ENCODE results near the gene TBC1D9. TPM values are rescaled to one million over a fixed set of nuclear protein-coding genes. Genes with fewer than 3 reads are reported as not detected.
A peak's percentile ranks its signal among the peaks of the same experiment; 100 is the strongest.
"Not testable (repeated sequence)": the region's sequence is repeated elsewhere in the genome, so short reads cannot be mapped to it uniquely, and the experiment has no call there.

Gene TBC1D9
- total RNA-seq, 1 donor from 2014 or later, result 34.1 TPM

DNA sequence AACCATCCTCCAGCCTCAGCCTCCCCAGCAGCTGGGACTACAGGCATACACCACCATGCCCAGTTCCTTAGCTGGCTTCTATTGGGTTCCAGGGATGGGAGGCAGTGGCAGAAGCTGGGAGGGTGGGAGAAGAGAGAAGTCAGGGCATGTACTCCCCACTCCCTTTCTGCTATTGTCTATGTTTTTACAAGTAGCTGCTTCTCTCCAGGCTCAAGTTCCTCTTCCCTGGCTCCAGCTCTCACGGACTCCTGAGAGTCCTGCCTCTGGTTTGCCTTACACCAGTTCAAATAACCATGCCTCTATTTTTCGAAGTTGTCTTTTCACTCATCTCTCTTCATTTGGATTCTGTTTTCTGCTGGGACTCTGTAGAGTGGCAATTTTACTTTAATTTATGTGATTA, 2.9 kb downstream of the TBC1D9 start:
- TF ChIP-seq, protein P1, sequence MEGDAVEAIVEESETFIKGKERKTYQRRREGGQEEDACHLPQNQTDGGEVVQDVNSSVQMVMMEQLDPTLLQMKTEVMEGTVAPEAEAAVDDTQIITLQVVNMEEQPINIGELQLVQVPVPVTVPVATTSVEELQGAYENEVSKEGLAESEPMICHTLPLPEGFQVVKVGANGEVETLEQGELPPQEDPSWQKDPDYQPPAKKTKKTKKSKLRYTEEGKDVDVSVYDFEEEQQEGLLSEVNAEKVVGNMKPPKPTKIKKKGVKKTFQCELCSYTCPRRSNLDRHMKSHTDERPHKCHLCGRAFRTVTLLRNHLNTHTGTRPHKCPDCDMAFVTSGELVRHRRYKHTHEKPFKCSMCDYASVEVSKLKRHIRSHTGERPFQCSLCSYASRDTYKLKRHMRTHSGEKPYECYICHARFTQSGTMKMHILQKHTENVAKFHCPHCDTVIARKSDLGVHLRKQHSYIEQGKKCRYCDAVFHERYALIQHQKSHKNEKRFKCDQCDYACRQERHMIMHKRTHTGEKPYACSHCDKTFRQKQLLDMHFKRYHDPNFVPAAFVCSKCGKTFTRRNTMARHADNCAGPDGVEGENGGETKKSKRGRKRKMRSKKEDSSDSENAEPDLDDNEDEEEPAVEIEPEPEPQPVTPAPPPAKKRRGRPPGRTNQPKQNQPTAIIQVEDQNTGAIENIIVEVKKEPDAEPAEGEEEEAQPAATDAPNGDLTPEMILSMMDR (conservative IDR thresholded peaks at IDR 0.05), result no peak
- peaks cover 31% of the 10 kb centered on the region for H3K36me3 Mint-ChIP-seq
- no peak overlapping the region for H3K27ac Mint-ChIP-seq
- peaks cover 10% of the 10 kb centered on the region for H3K9me3 Mint-ChIP-seq
- no peak for DNase-seq (ENCODE audit: extremely low spot score, unreplicated experiment)
- peak overlapping the region; percentile 42 for H3K4me3 Mint-ChIP-seq
- no peaks in the 10 kb centered on the region for H3K27me3 Mint-ChIP-seq
- peaks cover 32% of the 10 kb centered on the region for H3K4me1 Mint-ChIP-seq (ENCODE audit: unreplicated experiment)

DNA sequence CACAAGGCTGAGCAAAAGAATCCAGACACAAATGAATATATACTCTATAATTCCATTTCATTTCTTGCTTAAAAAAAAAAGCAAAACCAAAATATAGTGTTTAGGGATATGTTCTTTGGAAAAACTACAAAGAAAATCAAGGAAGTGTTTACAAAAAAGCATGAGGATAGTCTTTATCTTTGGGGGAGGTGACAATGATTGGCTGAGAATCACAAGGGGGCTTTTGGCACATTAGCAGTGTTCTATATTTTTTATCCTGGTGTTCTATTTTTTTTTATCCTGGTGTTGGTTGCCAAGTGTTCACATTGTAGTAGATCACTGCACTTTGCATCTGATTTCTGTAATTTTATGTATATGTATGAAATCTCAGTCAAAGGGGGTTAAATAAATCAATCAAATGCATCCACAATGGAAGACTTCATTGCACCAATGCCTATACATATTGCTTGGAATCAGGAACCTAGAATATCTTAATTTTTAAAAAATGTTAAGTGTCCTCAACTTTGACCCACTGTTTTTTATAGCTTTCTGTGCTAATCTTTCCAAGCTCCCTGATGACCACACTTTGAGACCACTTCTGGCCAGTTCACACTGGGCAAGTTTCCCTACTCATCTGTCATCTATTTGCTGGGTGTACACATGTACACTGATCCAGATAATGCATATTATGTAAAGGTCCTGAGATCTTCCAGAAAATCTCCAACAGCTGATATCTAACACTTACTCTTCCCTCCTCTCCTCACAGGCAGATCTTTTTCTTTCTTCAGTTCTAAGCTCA, 3.7 kb downstream of the TBC1D9 start:
- peaks cover 35% of the 10 kb centered on the region for H3K36me3 Mint-ChIP-seq
- no peaks in the 10 kb centered on the region for H3K27me3 Mint-ChIP-seq
- peak overlapping the region; percentile 42 for H3K4me3 Mint-ChIP-seq
- DNase-seq (ENCODE audit: extremely low spot score, unreplicated experiment), result no peak
- TF ChIP-seq, protein P1 (conservative IDR thresholded peaks at IDR 0.05), result no peak
- peaks cover 14% of the 10 kb centered on the region for H3K9me3 Mint-ChIP-seq
- H3K4me1 Mint-ChIP-seq (ENCODE audit: unreplicated experiment), result peaks cover 24% of the 10 kb centered on the region
- H3K27ac Mint-ChIP-seq, result no peak overlapping the region

DNA sequence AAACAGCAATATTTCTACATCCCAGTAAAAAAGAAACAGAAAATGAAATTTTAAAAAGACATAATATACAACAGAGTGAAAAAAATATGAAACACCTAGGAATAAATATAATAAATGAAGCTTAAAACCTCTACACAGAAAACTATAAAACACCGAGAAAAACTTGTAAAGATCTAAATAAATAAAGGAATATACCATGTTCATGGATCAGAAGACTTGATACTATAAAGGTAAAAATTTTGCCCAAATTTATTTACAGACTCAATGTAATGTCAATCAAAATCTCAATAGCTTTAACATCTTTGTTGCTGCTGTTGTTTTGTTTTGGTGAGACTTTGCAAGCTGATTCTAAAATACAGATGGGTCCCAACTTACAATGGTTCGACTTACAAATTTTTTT, 5.7 kb downstream of the TBC1D9 start:
- no peak overlapping the region for H3K4me3 Mint-ChIP-seq
- H3K27ac Mint-ChIP-seq, result no peak overlapping the region

DNA sequence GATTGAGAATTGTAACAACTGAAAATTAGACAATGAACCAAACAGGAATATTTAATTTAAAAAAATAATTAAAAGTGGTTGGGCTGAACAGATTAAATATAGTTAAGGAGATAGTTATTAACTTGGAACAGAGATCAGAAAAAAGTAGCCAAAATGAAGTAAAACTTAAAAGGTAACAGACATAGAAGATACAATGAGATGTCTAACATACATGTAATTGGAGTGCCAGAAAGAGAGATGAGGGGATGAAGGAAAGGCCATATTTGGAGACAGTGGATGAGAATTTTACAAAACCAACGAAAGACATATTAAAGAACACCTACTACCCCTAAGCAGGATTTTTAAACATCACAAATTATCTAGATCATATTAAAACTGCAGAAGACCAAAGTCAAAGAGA, 8.0 kb downstream of the TBC1D9 start:
- TF ChIP-seq, protein P1 (conservative IDR thresholded peaks at IDR 0.05), result no peak
- Mint-ChIP-seq H3K27me3 (no peaks in the 10 kb centered on the region), H3K4me1 (ENCODE audit: unreplicated experiment) (peaks cover 12% of the 10 kb centered on the region), H3K9me3 (peaks cover 14% of the 10 kb centered on the region), H3K4me3 (no peak overlapping the region), H3K27ac (no peak overlapping the region), H3K36me3 (peaks cover 27% of the 10 kb centered on the region)
- DNase-seq (ENCODE audit: extremely low spot score, unreplicated experiment), result no peak

More for the DNA sequence above, 5.7 kb downstream of the TBC1D9 start:
- H3K27me3 Mint-ChIP-seq, result no peaks in the 10 kb centered on the region
- TF ChIP-seq, protein P1 (conservative IDR thresholded peaks at IDR 0.05), result no peak
- DNase-seq (ENCODE audit: extremely low spot score, unreplicated experiment), result no peak
- peaks cover 35% of the 10 kb centered on the region for H3K36me3 Mint-ChIP-seq
- peaks cover 17% of the 10 kb centered on the region for H3K4me1 Mint-ChIP-seq (ENCODE audit: unreplicated experiment)
- peaks cover 14% of the 10 kb centered on the region for H3K9me3 Mint-ChIP-seq

DNA sequence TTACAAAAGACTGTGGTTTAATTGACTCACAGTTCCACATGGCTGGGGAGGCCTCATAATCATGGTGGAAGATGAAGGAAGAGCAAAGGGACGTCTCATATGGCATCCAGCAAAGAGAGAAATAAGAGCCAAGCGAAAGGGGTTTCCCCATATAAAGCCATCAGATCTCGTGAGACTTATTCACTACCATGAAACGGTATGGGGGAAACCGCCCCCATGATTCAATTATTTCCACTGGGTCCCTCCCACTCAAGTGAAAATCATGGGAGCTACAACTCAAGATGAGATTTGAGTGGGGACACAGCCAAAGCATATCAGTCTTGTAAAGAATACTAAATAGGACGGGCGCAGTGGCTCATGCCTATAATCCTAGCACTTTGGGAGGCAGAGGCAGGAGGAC, 9.6 kb downstream of the TBC1D9 start:
- not testable (repeated sequence) for H3K9me3 Mint-ChIP-seq; DNase-seq (ENCODE audit: extremely low spot score, unreplicated experiment); H3K27me3 Mint-ChIP-seq; H3K4me3 Mint-ChIP-seq; H3K27ac Mint-ChIP-seq
- H3K4me1 Mint-ChIP-seq (ENCODE audit: unreplicated experiment), result peaks cover 15% of the 10 kb centered on the region
- H3K36me3 Mint-ChIP-seq, result peaks cover 15% of the 10 kb centered on the region

DNA sequence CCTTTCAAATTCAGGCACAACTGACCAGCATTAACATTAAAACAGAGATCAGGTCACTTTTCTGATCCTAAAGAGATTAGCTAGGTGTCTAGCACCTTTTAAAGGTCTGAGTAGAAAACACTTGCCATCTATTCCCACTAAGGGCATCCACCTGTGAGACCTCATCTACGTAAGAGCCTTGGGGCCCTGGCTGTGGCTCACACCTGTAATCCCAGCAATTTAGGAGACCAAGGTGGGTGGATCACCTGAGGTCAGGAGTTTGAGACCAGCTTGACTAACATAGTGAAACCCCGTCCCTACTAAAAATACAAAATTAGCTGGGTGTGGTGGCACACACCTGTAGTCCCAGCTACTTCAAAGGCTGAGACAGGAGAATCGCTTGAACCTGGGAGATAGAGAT, 11.8 kb downstream of the TBC1D9 start:
- peaks cover 9% of the 10 kb centered on the region for H3K36me3 Mint-ChIP-seq
- TF ChIP-seq, protein P1 (conservative IDR thresholded peaks at IDR 0.05), result no peak
- H3K27me3 Mint-ChIP-seq, result no peaks in the 10 kb centered on the region
- H3K4me3 Mint-ChIP-seq, result no peak overlapping the region
- H3K4me1 Mint-ChIP-seq (ENCODE audit: unreplicated experiment), result peaks cover 25% of the 10 kb centered on the region
- H3K9me3 Mint-ChIP-seq, result peaks cover 9% of the 10 kb centered on the region
- H3K27ac Mint-ChIP-seq, result no peak overlapping the region
- no peak for DNase-seq (ENCODE audit: extremely low spot score, unreplicated experiment)
